Progenitor cell of endocrine pancreas (in vitro differentiated cells): Measurements from ENCODE around the gene ANO10. TPM values are rescaled to one million over a fixed set of nuclear protein-coding genes. Genes with fewer than 3 reads are reported as not detected.

ENCODE experiments used
- DNase-seq: peaks from one replicate; pipeline ENCODE4 v3.0.0; 2021; ENCODE audit warnings: low spot score; ENCODE audit not compliant: unreplicated experiment
- H3K27ac Mint-ChIP-seq: 2 replicates; pipeline ENCODE4 v1.8.0; 2021; ENCODE audit warnings: mild to moderate bottlenecking, moderate library complexity, mixed read lengths
- H3K27me3 Mint-ChIP-seq: 2 replicates; pipeline ENCODE4 v1.8.0; 2021; ENCODE audit warnings: mixed read lengths
- H3K36me3 Mint-ChIP-seq: 2 replicates; pipeline ENCODE4 v1.8.0; 2022; ENCODE audit warnings: mixed read lengths; ENCODE audit not compliant: insufficient read depth
- H3K4me1 Mint-ChIP-seq: 2 replicates; pipeline ENCODE4 v1.8.0; 2021; ENCODE audit warnings: low read depth, mixed read lengths
- H3K4me3 Mint-ChIP-seq: 2 replicates; pipeline ENCODE4 v1.8.0; 2021; ENCODE audit warnings: low read depth, mild to moderate bottlenecking, moderate library complexity, mixed read lengths
- H3K9me3 Mint-ChIP-seq: 2 replicates; pipeline ENCODE4 v1.8.0; 2021; ENCODE audit warnings: low read depth, mixed read lengths
- CTCF ChIP-seq: fragments of 200-600 bp; sonication (generic); IDR thresholded peaks from one replicate; pipeline ENCODE4 v1.5.0; 2021; ENCODE audit warnings: antibody characterized with exemption, mild to moderate bottlenecking; ENCODE audit not compliant: unreplicated experiment
- total RNA-seq: library from RNA; stranded (reverse); gene quantifications from 2 replicates; pipeline ENCODE4 v1.2.1, GENCODE V29; 2021

The ANO10 gene
- total RNA-seq, 1 donor from 2014 or later: 30.1 TPM

GRCh38 chr3:43391621-43392020 is 230.2 kb downstream of the ANO10 start:
- H3K4me3 Mint-ChIP-seq: no peak overlapping the region
- DNase-seq: no peak
- H3K27ac Mint-ChIP-seq: no peak overlapping the region

GRCh38 chr3:43390255-43390588 is 231.6 kb downstream of the ANO10 start:
- Mint-ChIP-seq H3K4me1 (peaks cover 7% of the 10 kb centered on the region), H3K4me3 (no peak overlapping the region)
- TF ChIP-seq CTCF: no peak

More at GRCh38 chr3:43391621-43392020, 230.2 kb downstream of the ANO10 start:
- Mint-ChIP-seq H3K9me3 (peaks cover 2% of the 10 kb centered on the region), H3K27me3 (no peaks in the 10 kb centered on the region), H3K4me1 (peaks cover 7% of the 10 kb centered on the region), H3K36me3 (no peaks in the 10 kb centered on the region)
- TF ChIP-seq CTCF: no peak

GRCh38 chr3:43389388-43390254 is 232.2 kb downstream of the ANO10 start:
- DNase-seq: no peak
- Mint-ChIP-seq H3K4me3 (no peak overlapping the region), H3K9me3 (peaks cover 11% of the 10 kb centered on the region), H3K27ac (no peak overlapping the region), H3K36me3 (peaks cover under 1% of the 10 kb centered on the region), H3K27me3 (no peaks in the 10 kb centered on the region), H3K4me1 (peaks cover 7% of the 10 kb centered on the region)
- TF ChIP-seq CTCF: no peak

More at GRCh38 chr3:43390255-43390588, 231.6 kb downstream of the ANO10 start:
- H3K9me3 Mint-ChIP-seq: peaks cover 5% of the 10 kb centered on the region
- H3K27me3 Mint-ChIP-seq: no peaks in the 10 kb centered on the region
- H3K27ac Mint-ChIP-seq: no peak overlapping the region
- H3K36me3 Mint-ChIP-seq: no peaks in the 10 kb centered on the region
- no peak for DNase-seq

GRCh38 chr3:43388915-43389314 is 232.9 kb downstream of the ANO10 start:
- Mint-ChIP-seq H3K27ac (no peak overlapping the region), H3K9me3 (peaks cover 15% of the 10 kb centered on the region), H3K4me1 (peaks cover 7% of the 10 kb centered on the region), H3K4me3 (no peak overlapping the region), H3K27me3 (no peaks in the 10 kb centered on the region), H3K36me3 (peaks cover 2% of the 10 kb centered on the region)
- no peak for TF ChIP-seq CTCF
- DNase-seq: no peak

- no peak overlapping the region for H3K4me3 Mint-ChIP-seq
- peaks cover 13% of the 10 kb centered on the region for H3K9me3 Mint-ChIP-seq
- peaks cover 7% of the 10 kb centered on the region for H3K4me1 Mint-ChIP-seq
- DNase-seq: no peak
- no peaks in the 10 kb centered on the region for H3K27me3 Mint-ChIP-seq
- TF ChIP-seq CTCF: no peak
- H3K36me3 Mint-ChIP-seq: peaks cover 2% of the 10 kb centered on the region
- no peak overlapping the region for H3K27ac Mint-ChIP-seq
Measured at GRCh38 chr3:43388175-43388574, 233.6 kb downstream of the ANO10 start.
